Measurements from ENCODE around the gene WDPCP.

- TF ChIP-seq ZNF564 (CRISPR knock-in tag; IDR thresholded peaks at IDR 0.05) (no peak), ZNF816 (CRISPR knock-in tag; IDR thresholded peaks at IDR 0.05; ENCODE audit: borderline replicate concordance) (no peak)
Observed at GRCh38 chr2:63594660-63595059, 6.4 kb upstream of the WDPCP start.

Data from HepG2 (cell line).